HUES64 (cell line): Measurements from ENCODE around the gene MED16.

Source experiments
- H3K27ac ChIP-seq: 2 replicates; pipeline ENCODE4 v1.7.0; 2013; ENCODE audit warnings: low read depth, low read length, inconsistent platforms
- H3K27me3 ChIP-seq: 2 replicates; pipeline ENCODE4 v1.6.1; 2013; ENCODE audit warnings: mild to moderate bottlenecking, low read length; ENCODE audit not compliant: insufficient read depth
- H3K36me3 ChIP-seq: 2 replicates; pipeline ENCODE4 v1.6.1; 2013; ENCODE audit warnings: mild to moderate bottlenecking, low read length; ENCODE audit not compliant: insufficient read depth
- H3K4me1 ChIP-seq: 2 replicates; pipeline ENCODE4 v1.6.1; 2013; ENCODE audit warnings: mild to moderate bottlenecking, low read length, moderate library complexity; ENCODE audit not compliant: insufficient read depth
- H3K4me3 ChIP-seq: 2 replicates; pipeline ENCODE4 v1.5.1; 2013; ENCODE audit warnings: mild to moderate bottlenecking, low read length, moderate library complexity
- H3K9ac ChIP-seq: 2 replicates; pipeline ENCODE4 v1.6.1; 2013; ENCODE audit warnings: mild to moderate bottlenecking, low read depth, low read length
- H3K9me3 ChIP-seq: 2 replicates; pipeline ENCODE4 v1.6.1; 2013; ENCODE audit warnings: low read depth, low read length; ENCODE audit not compliant: insufficient read depth
- WGBS: fragments of 150-250, 120-280 bp; methylation state at CpG from one replicate; pipeline ENCODE4 v1.1.7; 2013; ENCODE audit warnings: missing lambda C conversion rate; 5-methylcytosine and 5-hydroxymethylcytosine counted together

The MED16 gene

DNA sequence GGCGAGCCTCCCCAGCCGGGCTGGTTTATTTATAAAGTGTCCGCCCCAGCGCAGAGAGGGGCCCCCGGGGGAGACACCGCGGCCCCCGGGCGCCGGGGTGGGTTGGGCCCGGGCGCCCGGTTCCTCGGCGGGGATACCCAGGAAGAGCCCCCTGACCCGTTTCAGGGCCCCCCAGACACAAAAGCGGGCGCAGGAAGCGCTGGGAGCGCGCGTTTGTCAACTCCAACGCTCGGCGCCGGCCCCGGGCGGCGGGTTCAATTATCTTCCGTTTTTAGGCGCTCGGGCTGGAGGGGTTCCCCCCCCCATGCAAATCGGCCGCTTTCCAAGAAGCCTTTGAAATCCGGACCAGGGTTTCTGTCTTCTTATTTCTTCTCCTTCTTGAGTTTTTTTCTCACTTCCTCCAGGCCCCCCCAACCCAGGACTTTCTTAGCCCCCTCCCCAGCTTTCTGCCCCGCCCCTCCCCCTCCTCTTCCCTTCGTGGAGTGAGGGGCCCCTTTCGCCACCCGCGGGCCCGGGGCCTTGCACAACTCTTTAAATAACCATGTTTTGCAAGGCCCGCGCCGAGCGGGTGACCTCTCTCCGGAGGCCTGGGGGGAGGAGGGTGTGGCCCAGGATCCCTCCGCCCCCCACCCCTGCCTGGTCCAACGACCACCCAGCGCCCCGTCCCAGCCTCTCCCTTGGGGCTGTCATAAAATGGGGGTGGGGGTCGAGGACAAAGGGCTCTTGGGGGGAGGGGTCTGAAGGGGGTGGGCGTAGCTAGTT is 33.8 kb upstream of the MED16 start:
- H3K27me3 ChIP-seq: no peaks in the 10 kb centered on the region
- no peaks in the 10 kb centered on the region for H3K9me3 ChIP-seq
- peaks cover 16% of the 10 kb centered on the region for H3K36me3 ChIP-seq
- peak overlapping the region; percentile 88 for H3K4me3 ChIP-seq
- 0% methylated on average over 44 of the region's 52 CpGs for WGBS
- H3K27ac ChIP-seq: peak overlapping the region; percentile 80
- H3K4me1 ChIP-seq: peaks cover 5% of the 10 kb centered on the region
- H3K9ac ChIP-seq: peak overlapping the region; percentile 88

DNA sequence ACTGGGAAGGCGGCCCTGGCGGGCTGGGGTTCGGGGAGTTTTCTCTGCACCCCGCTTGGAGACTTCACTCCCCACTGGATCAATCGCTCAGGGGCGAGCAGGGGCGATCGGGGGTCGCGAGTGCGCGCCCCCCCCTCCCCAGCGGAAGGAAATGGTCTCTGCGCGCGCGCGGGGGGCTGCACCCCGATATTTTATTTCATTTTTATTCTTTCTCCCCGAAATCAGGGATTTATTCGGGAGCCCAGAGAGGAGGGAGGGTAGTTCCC is 33.3 kb upstream of the MED16 start:
- H3K27ac ChIP-seq: peak overlapping the region; percentile 80; the same call in 1 of the 2 replicates
- peaks cover 3% of the 10 kb centered on the region for H3K27me3 ChIP-seq
- WGBS: under 1% methylated on average over 19 of the region's 21 CpGs
- H3K36me3 ChIP-seq: peaks cover 15% of the 10 kb centered on the region
- peak overlapping the region; percentile 88 for H3K4me3 ChIP-seq
- no peaks in the 10 kb centered on the region for H3K9me3 ChIP-seq
- peaks cover 5% of the 10 kb centered on the region for H3K4me1 ChIP-seq
- peak overlapping the region; percentile 88 for H3K9ac ChIP-seq

DNA sequence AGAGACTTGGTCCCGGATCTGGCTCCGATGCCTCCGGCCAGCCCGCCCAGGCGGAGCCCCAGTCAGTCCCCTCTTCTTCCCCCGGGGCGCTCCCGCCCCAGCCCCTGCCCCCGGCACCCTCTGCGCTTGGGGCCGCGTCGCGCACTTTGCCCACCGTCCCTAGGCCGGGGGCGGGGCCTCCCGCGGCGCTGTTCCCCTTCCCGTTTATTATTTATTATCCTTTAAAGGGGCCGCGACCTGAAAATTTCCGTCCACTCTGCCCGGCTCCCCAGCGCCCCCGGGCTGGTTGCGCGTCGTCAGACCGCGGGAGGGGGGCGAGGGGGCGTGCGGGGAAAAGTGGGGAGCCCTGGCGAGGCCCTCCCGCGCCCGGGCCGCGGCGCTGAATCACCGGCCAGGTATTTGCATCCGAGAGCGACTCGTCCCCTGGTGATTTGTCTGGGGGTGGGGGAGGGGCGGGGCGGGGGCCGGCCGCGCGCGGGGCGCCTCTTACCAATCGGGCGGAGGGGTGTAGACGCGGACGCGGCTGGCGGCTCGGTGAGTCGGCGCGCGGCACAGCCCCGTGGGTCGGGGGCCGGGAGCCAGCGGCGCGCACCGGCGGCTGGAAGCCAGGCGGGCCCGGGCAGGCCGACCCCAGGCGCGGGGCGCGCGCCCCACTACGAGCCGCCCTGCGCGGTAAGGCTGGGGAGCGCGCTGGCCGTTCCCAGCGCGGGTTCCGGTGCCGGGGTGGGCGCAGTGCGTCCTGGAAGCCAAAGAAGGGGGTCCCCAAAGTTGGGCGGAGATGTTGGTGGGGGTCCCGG is 32.7 kb upstream of the MED16 start, which contains the start of gene ARID3A:
Gene ARID3A (plus strand): TSS at position 510 of the 797 bp plus-strand sequence. CDS start 3,494 bp downstream, outside the sequence.
- Histone ChIP-seq H3K4me1 (peaks cover 5% of the 10 kb centered on the region), H3K27me3 (peaks cover 8% of the 10 kb centered on the region), H3K36me3 (peaks cover 10% of the 10 kb centered on the region), H3K27ac (peak within 1 kb of the TSS; percentile 85), H3K9me3 (no peaks in the 10 kb centered on the region), H3K4me3 (peak within 1 kb of the TSS; percentile 88), H3K9ac (peak within 1 kb of the TSS; percentile 88)
- WGBS: under 1% methylated on average over 97 of the region's 97 CpGs

DNA sequence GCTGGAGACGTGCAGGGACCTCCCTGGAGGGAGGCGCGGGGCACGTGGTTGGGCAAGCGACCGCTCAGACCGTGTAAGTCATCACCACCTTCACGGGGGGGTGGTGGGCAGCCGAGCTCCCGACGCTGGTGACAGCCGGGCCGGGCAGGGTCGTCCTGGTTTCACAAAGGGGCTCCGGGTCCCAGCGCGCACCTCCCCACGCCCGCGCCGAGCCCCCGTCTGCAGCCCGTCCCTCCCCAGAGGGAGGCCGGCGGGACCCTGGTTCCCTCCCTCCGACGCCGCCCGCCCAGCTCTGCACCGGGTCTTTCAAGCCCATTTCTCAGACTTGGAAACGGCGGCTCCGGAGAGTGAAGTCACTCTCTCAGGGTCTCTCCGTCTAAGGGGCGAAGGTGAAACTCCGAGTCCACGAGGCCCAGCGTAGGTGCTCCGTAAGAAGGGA is 32.1 kb upstream of the MED16 start:
- H3K36me3 ChIP-seq: peaks cover 6% of the 10 kb centered on the region
- H3K27me3 ChIP-seq: peaks cover 14% of the 10 kb centered on the region
- no peaks in the 10 kb centered on the region for H3K9me3 ChIP-seq
- peak overlapping the region; percentile 88 for H3K9ac ChIP-seq
- H3K4me1 ChIP-seq: peaks cover 7% of the 10 kb centered on the region
- peak overlapping the region; percentile 88 for H3K4me3 ChIP-seq
- peak overlapping the region; percentile 85 for H3K27ac ChIP-seq
- WGBS: under 1% methylated on average over 39 of the region's 39 CpGs

DNA sequence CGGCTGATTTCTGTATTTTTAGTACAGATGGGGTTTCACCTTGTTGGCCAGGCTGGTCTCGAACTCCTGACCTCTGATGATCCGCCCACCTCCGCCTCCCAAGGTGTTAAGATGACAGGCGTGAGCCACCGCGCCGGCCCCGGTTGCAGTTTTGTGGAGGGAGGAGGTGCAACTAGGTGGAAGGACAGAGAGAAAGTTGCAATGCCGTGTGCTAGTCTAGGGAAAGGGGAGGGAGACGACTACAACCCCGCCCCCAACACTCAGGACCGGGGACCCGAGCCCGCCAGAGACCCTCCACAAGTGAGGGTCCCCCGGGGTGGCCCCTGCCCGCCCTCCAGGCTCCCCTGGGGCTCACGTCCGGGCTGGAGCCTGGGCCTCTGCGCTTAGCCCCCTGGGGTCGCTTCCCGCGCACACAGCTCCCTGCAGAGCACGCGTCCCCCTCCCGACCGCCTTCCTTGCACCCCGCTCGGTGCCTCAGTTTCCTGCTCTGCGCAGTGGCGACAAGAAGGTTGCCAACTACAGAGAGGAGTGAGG is 31.6 kb upstream of the MED16 start:
- H3K9me3 ChIP-seq: no peaks in the 10 kb centered on the region
- H3K9ac ChIP-seq: peak overlapping the region; percentile 88
- 7% methylated on average over 29 of the region's 31 CpGs for WGBS
- H3K27me3 ChIP-seq: peaks cover 19% of the 10 kb centered on the region
- peaks cover 7% of the 10 kb centered on the region for H3K4me1 ChIP-seq
- peak overlapping the region; percentile 85; the same call in 1 of the 2 replicates for H3K27ac ChIP-seq
- peaks cover 1% of the 10 kb centered on the region for H3K36me3 ChIP-seq
- H3K4me3 ChIP-seq: peak overlapping the region; percentile 88

DNA sequence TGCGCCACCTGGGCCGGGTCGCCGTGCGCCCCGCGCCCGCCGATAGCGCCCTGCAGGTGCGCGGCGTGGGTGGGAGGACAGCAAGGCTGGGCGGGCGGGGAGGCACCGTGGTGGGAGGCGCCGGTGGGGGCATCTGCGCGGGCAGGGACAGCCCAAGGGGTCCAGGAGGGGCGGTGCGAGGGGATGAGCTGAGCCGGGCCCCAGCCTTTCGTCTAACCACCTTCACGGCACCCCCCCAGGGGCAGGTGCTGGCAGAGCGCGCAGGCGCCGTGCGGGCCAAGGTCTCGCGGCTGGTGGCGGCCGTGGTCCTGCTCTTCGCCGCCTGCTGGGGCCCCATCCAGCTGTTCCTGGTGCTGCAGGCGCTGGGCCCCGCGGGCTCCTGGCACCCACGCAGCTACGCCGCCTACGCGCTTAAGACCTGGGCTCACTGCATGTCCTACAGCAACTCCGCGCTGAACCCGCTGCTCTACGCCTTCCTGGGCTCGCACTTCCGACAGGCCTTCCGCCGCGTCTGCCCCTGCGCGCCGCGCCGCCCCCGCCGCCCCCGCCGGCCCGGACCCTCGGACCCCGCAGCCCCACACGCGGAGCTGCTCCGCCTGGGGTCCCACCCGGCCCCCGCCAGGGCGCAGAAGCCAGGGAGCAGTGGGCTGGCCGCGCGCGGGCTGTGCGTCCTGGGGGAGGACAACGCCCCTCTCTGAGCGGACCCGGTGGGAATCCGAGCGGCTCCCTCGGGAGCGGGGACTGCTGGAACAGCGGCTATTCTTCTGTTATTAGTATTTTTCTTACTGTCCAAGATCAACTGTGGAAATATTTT is 27.3 kb upstream of the MED16 start:
- H3K36me3 ChIP-seq: no peaks in the 10 kb centered on the region
- no peak overlapping the region for H3K27ac ChIP-seq
- H3K9ac ChIP-seq: no peak overlapping the region
- peaks cover 50% of the 10 kb centered on the region for H3K27me3 ChIP-seq
- peaks cover 2% of the 10 kb centered on the region; the same call in 1 of the 2 replicates for H3K4me1 ChIP-seq
- no peaks in the 10 kb centered on the region for H3K9me3 ChIP-seq
- WGBS: 3% methylated on average over 84 of the region's 84 CpGs
- H3K4me3 ChIP-seq: peak overlapping the region; percentile 51

DNA sequence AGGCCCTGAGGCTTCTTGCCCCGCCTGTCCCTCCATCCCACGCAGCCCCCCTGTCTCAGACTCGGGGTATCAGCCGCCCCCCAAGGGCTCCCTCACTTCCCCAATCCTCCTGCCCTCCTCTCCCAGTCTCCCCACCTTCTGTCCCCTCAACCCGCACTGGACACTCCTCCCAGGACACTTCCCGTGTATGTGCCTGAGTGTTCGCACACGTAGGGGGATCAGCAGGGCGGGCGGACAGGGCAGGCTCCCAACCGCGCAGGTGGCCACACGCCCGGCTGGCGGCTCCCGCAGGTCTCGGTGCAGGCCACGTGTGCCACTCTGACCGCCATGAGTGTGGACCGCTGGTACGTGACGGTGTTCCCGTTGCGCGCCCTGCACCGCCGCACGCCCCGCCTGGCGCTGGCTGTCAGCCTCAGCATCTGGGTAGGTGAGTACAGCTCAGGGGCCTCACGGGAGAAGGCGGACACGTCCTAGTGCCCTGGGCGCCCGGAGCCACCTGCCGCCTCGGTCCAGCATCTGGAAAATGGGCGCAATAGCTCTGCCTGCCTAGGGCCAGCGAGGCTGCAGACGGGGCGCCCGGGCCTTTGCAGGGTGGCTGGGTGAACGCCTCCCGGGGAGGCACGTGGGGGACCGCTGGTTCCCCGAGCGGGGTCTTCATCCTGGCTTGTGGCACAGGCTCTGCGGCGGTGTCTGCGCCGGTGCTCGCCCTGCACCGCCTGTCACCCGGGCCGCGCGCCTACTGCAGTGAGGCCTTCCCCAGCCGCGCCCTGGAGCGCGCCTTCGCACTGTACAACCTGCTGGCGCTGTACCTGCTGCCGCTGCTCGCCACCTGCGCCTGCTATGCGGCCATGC is 26.4 kb upstream of the MED16 start:
- Histone ChIP-seq H3K4me1 (peaks cover 2% of the 10 kb centered on the region; the same call in 1 of the 2 replicates), H3K9me3 (no peaks in the 10 kb centered on the region), H3K27ac (no peak overlapping the region), H3K36me3 (no peaks in the 10 kb centered on the region), H3K4me3 (peak overlapping the region; percentile 51), H3K27me3 (peaks cover 50% of the 10 kb centered on the region), H3K9ac (no peak overlapping the region; the same call in 1 of the 2 replicates)
- WGBS: 7% methylated on average over 68 of the region's 68 CpGs

DNA sequence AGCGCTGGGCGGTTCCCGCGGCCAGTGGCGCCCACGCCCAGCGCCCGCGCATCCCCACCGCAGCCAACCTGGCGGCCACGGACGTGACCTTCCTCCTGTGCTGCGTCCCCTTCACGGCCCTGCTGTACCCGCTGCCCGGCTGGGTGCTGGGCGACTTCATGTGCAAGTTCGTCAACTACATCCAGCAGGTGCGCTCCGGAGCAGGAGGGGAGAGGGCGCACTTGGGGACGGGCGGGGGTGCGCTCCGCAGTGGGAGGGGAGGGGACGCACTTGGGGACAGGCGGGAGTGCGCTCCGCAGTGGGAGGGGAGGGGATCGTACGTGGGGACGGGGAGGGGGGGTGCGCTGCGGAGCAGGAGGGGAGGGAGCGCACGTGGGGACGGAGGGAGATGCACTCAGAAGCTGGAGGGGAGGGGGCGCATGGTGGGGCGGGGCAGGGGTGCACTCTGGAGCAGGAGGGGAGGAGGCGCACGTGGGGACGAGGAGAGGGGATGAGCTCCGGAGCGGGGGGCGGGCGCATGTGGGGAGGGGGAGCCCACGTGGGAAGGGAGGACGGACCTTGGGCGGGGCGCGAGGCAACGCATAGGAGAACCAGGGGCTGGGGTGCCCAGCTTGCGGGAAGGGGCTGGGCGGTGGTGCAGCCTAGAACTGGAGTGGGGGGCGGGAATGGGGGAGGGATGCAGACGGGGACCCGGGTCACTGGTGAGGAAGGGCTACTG is 25.7 kb upstream of the MED16 start:
- WGBS: 3% methylated on average over 58 of the region's 58 CpGs
- H3K27me3 ChIP-seq: peaks cover 50% of the 10 kb centered on the region
- no peak overlapping the region for H3K27ac ChIP-seq
- peak overlapping the region; percentile 67; the same call in 1 of the 2 replicates for H3K4me3 ChIP-seq
- H3K36me3 ChIP-seq: no peaks in the 10 kb centered on the region
- H3K4me1 ChIP-seq: peaks cover 2% of the 10 kb centered on the region; the same call in 1 of the 2 replicates
- H3K9ac ChIP-seq: no peak overlapping the region
- H3K9me3 ChIP-seq: no peaks in the 10 kb centered on the region

DNA sequence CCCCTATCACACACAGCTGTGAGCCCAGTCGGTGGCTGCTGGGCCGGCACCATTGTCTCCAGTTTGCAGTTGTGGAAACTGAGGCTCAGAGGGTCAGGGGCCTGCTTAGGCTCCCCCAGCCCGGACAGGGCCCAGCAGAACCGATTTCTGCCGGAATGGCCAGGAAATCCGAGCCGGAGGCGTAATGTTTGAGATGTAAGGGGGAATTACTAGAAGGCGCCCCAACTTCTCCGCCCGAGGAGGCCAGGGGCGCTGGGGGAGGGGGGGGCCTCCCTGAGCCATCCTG is 25.1 kb upstream of the MED16 start:
- Histone ChIP-seq H3K27ac (no peak overlapping the region), H3K27me3 (peaks cover 50% of the 10 kb centered on the region), H3K36me3 (no peaks in the 10 kb centered on the region), H3K9ac (no peak overlapping the region), H3K4me1 (peaks cover 2% of the 10 kb centered on the region; the same call in 1 of the 2 replicates), H3K4me3 (peak overlapping the region; percentile 67), H3K9me3 (no peaks in the 10 kb centered on the region)
- WGBS: 11% methylated on average over 12 of the region's 12 CpGs
